Thyroid gland (tissue), 4 donors: ENCODE data around the gene FAM177A1.

Experiments used
- CTCF ChIP-seq, 6 experiments: fragments of 200-600 bp in 3 of 6; fragments of 450-650 bp in 3 of 6; sonication (generic) in 3 of 6; IDR thresholded peaks; one replicate each; pipeline ENCODE4 v1.5.1; 2016 to 2019; ENCODE audit warnings: antibody characterized with exemption in 6 of 6, mild to moderate bottlenecking in 2 of 6, inconsistent platforms in 1 of 6, moderate library complexity in 1 of 6
- POLR2A ChIP-seq, 2 donors: fragments of 450-650 bp; IDR thresholded peaks; one replicate each; pipeline ENCODE4 v1.6.1; 2017; ENCODE audit warnings: antibody characterized with exemption in 2 of 2, mild to moderate bottlenecking in 2 of 2, moderate library complexity in 1 of 2

- peak in 1 of 6 experiments; percentile 22 for TF ChIP-seq CTCF (IDR thresholded peaks at IDR 0.05)
- no peak for TF ChIP-seq POLR2A (IDR thresholded peaks at IDR 0.05)
Measured at GRCh38 chr14:35046751-35047536, 872 bp downstream of the FAM177A1 start.
